HG03175 (cell line): ENCODE measurements around the gene CLCN7.

Experiments used
- ATAC-seq: cut with Tn5 transposase; IDR thresholded peaks from one replicate; pipeline ENCODE4 v1.9.1; 2021; ENCODE audit warnings: mild to moderate bottlenecking, moderate library complexity; ENCODE audit not compliant: unreplicated experiment

CLCN7 gene

DNA sequence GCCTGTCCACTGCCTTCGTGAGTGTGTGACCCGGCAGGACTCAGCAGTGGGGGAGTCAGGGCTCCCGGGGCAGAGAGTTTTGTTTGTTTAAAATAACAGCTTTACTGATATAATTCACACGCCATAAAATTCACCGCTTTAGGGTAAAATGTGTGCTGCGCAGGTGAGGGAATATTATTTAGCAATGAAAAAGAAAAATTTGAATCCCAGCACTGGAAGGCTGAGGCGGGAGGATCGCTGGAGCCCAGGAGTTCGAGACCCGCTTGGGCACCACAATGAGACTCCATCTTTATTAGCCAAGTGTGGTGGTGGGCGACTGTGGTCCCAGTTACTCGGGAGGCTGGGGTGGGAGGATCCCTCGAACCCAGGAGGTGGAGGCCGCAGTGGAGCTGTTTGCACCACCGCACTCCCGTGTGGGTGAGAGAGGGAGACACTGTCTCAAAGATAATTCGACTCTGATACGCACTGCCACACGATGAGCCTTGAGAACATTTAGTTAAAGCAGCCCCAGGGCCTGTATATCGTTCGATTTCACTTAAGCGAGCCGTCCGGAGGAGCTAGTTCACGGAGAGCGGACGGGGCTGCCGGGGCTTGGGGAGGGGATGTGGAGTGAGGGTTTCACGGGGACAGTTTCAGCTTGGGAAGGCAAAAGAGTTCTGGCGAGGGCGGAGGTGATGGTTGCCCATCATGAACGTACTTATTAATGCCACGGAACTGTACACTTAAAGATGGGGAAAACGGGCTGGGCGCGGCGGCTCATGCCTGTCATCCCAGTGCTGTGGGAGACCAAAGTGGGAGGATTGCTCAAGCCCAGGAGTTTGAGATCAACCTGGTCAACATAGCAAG lies 28.5 kb upstream of the CLCN7 start:
- ATAC-seq = no peak

DNA sequence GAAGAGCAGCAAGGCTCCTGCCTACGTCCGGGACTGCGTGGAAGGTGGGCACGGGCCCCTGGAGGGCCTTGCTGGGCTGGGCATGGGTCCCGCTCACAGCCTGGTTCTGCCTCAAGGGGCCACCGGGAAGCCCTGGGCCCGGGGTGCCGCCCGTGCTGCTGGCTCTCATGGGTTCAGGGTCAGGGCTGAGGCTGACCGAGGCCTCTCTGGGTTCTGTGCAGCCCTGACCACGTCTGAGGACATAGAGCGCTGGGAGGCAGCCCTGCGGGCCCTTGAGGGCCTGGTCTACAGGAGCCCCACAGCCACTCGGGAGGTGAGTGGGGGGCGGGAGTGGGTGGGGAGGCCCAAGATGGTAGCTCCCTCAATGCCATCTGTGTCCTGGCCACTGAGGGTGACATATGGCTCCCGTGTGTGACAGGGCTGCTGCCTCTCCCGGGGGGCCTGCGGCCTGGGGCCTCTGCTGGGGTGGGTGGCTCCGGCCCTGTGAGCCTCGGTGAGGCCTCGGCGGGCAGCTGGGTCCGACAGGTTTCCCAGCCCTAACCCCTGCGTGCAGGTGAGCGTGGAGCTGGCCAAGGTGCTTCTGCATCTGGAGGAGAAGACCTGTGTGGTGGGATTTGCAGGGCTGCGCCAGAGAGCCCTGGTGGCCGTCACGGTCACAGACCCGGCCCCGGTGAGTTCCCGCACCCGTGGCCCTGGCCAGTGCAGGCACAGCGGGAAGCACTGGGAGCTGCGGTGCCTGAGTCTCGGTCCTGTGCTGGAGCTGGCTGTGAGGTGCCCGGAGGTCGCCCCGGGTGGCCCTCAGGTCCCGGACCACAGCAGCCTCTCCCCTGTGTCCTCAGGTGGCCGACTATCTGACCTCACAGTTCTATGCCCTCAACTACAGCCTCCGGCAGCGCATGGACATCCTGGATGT lies 27.5 kb upstream of the CLCN7 start:
- ATAC-seq = no peak

DNA sequence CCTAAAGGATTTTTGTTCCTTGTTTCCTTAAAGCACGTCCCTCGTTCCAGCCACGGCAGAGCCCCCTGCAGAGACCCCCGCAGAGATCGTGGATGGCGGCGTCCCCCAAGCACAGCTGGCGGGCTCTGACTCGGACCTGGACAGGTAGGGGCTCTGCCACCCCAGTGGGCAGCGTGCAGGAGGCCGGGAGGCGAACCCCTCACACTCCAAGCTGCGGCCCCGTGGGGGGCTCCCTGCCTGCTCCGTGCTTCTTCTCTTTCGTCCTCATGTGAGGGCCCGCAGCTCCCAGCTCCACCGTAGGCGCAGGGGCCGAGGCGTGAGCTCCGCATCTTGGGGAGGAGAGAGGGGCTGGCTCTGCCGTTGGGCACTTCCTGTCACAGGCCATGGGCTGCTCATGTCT lies 26.8 kb upstream of the CLCN7 start:
- no peak for ATAC-seq

DNA sequence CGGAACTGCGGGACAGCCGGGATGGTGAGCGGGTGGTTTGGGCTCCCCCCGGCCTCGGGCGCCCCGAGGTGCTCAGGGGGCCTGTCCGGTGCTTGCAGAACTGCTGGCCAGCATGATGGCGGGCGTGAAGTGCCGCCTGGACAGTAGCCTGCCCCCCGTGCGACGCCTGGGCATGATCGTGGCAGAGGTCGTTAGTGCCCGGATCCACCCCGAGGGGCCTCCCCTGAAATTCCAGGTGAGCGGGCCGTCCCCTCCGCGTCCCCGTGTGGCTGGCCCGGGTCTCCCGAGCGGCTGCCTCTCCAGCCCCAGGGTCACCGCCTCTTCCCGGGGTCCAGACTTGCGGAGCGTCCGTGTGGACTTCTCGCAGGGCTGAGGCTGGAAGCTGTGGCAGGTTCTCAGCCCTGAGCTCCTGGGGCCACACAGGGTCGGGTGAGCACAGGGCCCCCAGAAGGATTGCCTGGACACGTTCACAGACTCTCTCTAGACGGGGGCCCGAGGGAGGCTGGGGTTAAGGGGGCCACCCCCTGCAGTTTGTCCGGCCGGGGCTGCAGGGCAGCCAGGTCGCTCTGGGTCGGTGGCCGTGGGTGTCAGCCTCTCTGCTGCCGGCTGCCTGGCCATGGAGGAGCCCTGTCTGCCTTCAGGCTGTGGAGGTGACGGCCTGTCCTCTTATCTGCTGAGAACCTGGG lies 25.8 kb upstream of the CLCN7 start:
- ATAC-seq = no peak

DNA sequence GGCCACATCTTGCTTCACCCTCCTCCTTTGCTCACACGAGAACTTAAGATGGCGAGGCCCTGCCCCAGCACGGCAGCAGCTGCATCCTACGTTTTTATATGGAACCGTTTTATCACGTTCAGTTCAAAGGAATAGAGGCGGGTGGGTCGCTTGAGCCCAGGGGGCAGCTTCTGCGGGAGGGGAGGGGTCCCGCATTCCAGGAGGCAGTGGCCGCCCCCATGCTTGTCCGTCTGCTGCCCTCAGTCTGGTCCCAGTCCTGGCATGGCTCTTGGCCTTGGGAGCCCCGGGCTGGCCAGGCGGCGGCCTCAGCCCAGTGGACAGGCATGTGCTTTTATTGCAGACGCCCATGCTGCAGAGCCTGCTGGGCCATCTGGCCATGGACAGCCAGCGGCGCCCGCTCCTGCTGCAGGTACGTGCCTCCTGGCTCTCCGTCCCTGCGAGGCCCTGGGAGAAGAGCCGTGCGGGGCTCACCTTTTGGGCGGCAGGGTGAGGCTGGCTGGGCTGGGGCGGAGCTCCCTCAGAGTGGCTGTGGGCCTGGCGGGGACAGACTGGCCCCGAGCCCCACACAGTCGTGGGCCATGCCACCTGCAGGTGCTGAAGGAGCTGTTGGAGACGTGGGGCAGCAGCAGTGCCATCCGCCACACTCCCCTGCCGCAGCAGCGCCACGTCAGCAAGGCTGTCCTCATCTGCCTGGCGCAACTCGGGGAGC lies 25.1 kb upstream of the CLCN7 start:
- no peak for ATAC-seq

DNA sequence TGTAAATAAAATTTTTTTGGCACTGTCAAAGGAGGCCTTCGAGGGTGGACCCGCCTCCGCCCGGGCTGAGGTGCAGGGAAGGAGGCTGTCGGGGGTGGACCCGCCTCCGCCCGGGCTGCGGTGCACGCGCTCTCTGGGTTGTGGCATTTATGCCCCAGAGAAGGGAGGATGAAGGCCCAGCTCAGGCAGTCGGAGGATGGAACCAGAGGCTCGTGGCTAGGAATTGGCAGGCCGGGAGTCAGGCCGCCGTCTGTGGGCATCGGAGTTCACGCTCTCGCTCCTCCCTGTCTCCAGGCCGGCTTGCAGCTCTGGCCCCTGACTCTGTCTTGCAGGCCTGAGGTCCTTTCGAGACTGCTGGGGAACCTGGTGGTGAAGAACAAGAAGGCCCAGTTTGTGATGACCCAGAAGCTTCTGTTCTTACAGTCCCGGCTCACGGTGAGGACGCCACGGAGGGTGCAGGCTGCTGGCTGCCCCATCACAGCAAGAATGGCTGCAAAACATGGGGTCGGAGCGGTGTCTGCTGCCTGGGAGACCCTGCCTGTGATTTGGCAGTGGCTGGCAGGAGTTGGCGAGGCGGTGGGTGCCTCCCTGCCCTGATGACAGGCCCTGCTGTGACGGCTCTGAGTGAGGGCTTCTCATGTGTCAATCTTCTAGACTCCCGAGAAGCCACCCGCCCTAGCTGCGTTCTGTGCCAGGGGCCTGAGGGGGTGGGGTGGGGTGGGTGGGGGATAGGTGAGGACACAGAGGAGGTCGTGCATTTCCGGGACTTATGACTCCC lies 24.3 kb upstream of the CLCN7 start:
- no peak for ATAC-seq

DNA sequence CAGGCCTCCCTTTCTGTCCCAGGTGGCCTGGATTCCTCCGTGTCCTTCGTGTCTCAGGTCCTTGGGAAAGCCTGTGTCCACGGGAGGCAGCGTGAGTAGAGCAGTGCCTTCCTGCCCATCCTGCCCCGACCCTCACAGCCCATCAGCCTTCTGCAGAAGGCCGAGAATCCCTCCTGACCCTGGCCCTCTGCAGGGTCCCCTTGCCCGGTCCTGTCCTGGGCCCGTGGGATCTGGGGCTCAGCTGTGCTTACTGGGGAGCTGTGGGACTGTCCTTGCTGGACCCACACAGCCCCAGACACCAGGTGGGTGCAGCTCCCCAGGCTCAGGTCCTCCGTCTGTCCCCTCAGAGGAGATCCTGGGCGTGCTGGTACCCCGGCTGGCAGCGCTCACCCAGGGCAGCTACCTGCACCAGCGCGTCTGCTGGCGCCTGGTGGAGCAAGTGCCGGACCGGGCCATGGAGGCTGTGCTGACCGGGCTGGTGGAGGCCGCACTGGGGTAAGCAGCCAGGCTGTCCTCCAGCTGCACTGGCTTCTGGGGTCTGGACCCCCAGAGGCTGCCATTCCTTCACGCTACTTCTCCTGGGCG lies 22.3 kb upstream of the CLCN7 start:
- no peak for ATAC-seq

DNA sequence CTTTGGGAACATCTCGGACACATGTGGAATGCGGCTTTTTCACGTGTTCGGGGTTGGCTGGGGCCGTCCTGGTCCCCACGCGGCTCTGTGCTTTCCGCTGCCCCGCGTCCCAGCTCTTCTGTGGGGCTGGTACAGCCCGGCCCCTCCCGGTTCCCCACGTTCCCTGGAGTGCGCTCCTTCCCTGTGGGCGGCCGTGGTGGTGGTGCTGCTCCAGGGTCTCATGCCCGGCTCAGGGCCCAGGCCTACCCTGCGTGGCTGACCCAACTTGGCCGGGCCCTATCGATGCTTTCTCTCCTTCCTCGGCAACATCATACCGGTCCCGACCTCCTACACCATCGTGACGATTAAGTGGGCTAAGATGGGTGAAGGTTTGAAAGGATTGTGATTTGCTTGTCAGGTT lies 21.6 kb upstream of the CLCN7 start:
- no peak for ATAC-seq

DNA sequence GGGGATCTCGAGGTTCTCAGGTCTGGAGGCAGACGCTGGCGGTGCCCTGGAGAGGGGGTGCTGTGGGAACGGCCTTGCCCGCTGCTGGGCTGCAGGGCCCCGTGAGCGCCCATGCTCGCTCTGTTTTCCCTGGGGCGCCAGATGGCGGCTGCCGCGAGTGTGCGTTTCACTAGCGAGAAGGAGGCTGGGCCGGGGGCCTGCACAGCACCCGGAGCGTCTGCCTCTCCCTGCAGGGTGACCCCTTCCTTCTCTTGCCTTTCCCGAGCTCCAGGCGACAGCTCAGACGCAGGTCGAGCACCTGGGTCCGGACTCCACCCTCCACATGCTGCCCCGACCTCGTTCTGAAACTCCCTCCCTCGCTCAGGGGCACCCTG lies 21.0 kb upstream of the CLCN7 start:
- no peak for ATAC-seq

DNA sequence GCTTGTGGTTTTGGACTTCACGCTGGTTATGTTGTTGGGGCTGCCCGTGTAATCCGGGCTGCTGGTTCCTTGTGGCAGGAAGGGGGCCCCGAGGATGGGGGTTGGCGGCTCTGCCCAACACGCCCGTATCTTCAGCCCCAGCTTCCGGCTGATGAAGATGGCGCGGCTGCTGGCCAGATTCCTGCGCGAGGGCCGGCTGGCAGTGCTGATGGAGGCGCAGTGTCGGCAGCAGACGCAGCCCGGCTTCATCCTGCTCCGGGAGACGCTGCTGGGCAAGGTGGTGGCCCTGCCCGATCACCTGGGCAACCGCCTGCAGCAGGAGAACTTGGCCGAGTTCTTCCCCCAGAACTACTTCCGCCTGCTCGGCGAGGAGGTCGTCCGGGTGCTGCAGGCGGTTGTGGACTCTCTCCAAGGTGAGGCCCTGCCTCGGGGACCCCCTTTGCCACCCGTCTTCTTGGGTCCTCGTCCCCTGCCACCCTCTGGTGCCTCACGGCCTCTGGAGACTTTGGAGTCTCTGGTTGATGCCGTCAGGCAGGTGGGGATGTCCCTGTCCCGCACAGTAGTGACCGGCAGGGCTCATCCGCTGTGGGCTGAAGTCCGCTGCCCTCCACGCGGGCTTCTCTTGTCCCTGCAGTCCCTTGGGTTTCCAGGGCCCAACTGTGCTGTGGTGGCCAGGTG lies 20.5 kb upstream of the CLCN7 start:
- no peak for ATAC-seq

DNA sequence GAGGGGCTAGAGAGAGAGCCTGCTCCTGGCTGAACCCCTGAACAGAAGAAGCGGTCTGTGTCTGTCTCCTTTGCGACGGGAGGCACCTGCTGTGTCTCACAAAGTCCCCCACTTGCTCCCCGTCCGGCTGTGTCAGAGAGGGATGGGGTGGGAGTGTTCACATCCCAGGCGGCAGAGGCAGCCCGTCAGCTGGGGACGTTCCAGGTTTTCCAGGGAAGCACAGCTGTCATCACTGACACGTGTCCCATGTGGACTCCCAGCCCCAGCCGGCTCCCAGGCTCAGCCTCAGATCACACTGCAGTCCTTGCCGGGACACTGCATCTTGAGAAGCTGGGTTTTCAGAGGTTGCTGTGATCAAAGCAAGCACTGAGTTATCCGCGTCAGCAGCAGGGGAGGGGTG lies 19.9 kb upstream of the CLCN7 start:
- ATAC-seq = no peak

DNA sequence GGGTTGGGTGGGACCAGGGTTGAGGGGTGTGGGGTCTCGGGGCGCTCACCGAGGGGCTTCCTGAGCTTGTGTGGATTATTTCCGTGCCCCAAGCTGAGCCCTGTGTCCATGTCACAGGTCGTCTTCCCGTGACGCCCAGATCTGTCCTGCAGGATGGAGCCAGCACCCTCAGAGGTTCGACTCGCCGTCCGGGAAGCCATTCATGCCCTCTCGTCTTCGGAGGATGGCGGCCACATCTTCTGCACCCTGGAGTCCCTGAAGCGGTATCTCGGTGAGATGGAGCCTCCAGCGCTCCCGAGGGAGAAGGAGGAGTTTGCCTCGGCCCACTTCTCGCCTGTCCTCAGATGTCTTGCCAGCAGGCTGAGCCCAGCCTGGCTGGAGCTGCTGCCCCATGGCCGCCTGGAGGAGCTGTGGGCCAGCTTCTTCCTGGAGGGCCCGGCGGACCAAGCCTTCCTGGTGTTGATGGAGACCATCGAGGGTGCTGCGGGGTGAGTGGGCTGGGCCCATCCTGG lies 19.4 kb upstream of the CLCN7 start:
- ATAC-seq = no peak

DNA sequence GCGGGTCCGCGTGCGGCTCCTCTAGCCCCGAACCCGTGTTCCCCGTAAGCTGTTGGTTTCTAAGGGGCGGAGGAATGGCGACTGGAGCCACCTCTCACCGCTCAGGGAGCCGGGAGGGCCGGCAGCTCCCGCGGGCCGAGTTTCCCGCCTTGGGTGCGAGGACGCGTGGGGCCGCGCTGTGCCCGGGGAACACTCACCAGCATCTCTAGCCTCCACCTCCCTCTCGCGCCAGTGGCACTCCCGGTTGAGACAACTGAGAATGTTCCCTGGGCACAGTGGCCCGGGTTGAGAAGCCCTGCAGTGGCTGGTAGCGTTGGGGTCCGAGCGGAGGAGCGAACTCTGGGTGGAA lies 18.9 kb upstream of the CLCN7 start:
- ATAC-seq = no peak

DNA sequence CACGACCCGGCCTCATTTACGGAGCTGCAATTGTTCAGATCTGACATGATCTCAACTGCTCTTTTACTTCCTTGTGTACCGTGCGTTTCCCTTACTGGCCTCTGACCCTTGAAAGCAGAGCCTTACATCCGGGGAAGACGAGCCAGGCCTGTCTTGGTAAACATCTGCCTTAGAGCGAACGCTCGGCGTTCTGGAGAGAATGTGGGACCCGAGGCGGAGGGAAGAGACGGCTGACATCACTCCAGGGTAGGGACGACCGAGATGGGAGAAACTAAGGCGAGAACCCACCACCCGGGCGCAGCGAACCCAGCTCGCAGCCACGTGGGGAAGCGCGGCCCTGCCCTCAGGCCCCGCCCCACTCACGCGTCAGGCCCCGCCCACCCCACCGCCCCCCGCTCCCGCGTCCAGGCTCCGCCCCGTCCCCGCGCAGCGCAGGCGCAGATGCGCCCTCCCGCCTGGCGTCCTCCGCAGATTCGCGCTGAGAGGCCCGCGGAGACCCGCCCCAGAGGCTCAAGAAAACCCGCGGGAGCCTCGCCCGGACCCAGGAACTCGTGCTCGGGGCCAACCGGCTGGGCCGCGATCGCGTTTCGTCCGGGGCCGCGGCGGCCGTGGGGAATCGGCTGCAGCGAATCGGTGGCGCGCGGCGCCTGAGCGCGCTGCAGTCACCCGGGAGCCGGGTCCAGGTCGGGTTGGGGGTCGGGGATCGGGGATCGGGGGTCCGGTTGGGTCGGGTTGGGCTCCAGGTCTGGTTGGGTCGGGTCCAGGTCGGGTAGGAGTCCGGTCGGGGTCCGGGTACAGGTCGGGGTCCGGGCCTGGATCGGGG lies 18.3 kb upstream of the CLCN7 start, which contains the start of gene TELO2:
Gene TELO2 (plus strand): TSS at position 438 of the 823 bp plus-strand sequence. CDS start 922 bp downstream, outside the sequence.
- peak; percentile 73 for ATAC-seq

DNA sequence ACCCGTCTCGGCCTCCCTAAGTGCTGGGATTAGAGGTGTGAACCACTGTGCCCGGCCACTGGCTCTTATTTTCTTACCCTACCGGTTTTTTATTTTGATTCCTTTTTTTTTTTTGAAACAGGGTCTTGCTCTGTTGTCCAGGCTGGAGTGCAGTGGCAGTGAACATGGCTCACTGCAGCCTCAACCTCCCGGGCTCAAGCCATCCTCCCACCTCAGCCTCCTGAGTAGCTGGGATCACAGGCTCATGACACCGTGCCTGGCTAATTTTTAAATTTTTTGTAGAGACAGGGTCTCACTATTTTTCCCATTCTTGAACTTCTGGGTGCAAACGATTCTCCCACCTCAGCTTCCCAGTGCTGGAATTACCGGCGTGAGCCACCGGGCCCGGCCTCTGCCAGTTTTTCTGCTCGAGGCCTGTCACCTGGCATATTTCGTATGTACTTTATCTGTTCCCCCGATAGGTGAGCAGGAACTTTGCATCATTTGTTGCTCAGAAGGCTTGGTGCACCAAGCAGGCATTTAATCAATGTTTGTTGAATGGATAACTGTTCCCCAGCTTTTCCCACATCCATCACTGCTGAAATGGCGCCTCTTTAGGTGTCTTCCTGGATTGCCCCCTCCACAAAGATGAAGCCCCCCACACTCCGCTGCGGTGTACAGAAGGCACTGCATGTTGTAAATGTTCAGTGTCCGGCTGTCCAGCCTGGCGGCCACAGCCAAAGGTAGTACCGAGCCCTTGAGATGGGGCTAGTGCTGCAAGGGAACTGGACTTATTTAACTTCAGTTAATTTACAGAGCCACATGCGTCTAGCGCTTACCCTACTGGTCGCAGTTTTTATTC lies 17.5 kb upstream of the CLCN7 start:
- no peak for ATAC-seq

DNA sequence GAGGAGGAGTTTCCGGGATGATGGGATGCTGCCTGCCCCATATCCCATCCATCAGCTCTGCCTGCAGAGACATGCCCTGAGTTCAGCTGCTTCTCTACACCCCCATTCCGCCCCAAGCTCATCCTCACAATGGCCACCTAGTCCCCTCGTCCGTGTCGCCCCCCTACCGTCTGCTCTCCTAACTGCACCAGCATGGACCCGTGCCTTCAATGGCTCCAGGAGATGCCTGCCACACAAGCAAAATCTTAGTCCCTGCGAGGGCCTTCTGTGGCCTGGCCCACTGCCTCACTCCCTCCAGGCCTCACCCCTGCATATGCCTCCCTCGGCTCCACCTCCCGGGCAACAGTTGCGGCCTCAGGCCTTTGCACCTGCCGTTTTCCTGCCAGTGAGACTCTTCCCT lies 16.5 kb upstream of the CLCN7 start:
- no peak for ATAC-seq

DNA sequence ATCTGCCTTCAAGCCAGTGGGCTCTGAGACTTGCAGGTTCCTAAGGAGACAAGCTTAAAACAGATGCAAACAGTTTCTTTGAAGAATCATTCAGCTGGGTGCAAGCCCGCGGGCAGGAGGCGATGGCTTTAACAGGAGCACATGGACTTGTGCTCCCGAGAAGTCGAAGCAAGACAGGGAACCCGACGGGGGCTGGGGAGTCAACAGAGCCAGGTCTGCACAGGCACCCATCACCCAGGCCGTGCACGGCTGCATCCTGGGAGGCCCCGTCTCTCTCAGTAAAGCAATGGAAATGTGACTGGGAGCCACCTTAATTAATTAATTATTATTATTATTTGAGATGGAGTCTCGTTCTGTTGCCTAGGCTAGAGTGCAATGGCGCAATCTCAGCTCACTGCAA lies 14.2 kb upstream of the CLCN7 start:
- no peak for ATAC-seq
